NCI-H2227 treated with DMSO at 0.1 percent for 48 hours (cell line): ENCODE measurements around the gene TTC23L.

ENCODE experiments used
- DNase-seq: peaks from one replicate; lab custom pipeline; 2025; lab: John Stamatoyannopoulos, UW

The TTC23L gene

GRCh38 chr5:34833090-34833489 lies 5.9 kb upstream of the TTC23L start:
- DNase-seq, result no peak

GRCh38 chr5:34833976-34834793 lies 4.8 kb upstream of the TTC23L start:
- no peak for DNase-seq

GRCh38 chr5:34834794-34835089 lies 4.2 kb upstream of the TTC23L start:
- no peak for DNase-seq

GRCh38 chr5:34835664-34836063 lies 3.3 kb upstream of the TTC23L start:
- DNase-seq, result no peak

- no peak for DNase-seq
Measured at GRCh38 chr5:34841816-34842215, 2.9 kb downstream of the TTC23L start.

- no peak for DNase-seq
Measured at GRCh38 chr5:34842554-34842953, 3.6 kb downstream of the TTC23L start.

GRCh38 chr5:34843497-34843896 lies 4.5 kb downstream of the TTC23L start:
- no peak for DNase-seq

GRCh38 chr5:34844106-34844505 lies 5.1 kb downstream of the TTC23L start:
- DNase-seq, result no peak

GRCh38 chr5:34844999-34845398 lies 6.0 kb downstream of the TTC23L start:
- DNase-seq, result no peak

GRCh38 chr5:34847056-34847455 lies 8.1 kb downstream of the TTC23L start:
- no peak for DNase-seq

GRCh38 chr5:34847552-34847951 lies 8.6 kb downstream of the TTC23L start:
- no peak for DNase-seq

- DNase-seq, result no peak
Measured at GRCh38 chr5:34848230-34848629, 9.3 kb downstream of the TTC23L start.

- DNase-seq, result no peak
Measured at GRCh38 chr5:34849253-34849652, 10.3 kb downstream of the TTC23L start.

GRCh38 chr5:34854459-34855174 lies 15.7 kb downstream of the TTC23L start:
- peak; percentile 74 for DNase-seq

- DNase-seq, result no peak
Measured at GRCh38 chr5:34857161-34857560, 18.2 kb downstream of the TTC23L start.

GRCh38 chr5:34857894-34858293 lies 18.9 kb downstream of the TTC23L start:
- DNase-seq, result no peak

GRCh38 chr5:34858790-34859189 lies 19.8 kb downstream of the TTC23L start:
- DNase-seq, result no peak

- no peak for DNase-seq
Measured at GRCh38 chr5:34859253-34859652, 20.3 kb downstream of the TTC23L start.

- DNase-seq, result no peak
Measured at GRCh38 chr5:34863946-34864345, 25.0 kb downstream of the TTC23L start.

GRCh38 chr5:34865091-34865490 lies 26.1 kb downstream of the TTC23L start:
- no peak for DNase-seq

GRCh38 chr5:34866989-34867471 lies 28.1 kb downstream of the TTC23L start:
- no peak for DNase-seq

GRCh38 chr5:34867660-34868059 lies 28.7 kb downstream of the TTC23L start:
- no peak for DNase-seq

- no peak for DNase-seq
Measured at GRCh38 chr5:34868791-34869190, 29.8 kb downstream of the TTC23L start.

GRCh38 chr5:34869256-34869655 lies 30.3 kb downstream of the TTC23L start:
- no peak for DNase-seq
